Stimulated activated CD4-positive, alpha-beta T cell treated with anti-CD3 and anti-CD28 coated beads, Interleukin-12 subunit alpha, Interleukin-12 subunit beta, amount 100 ng/mL, for 24 hours (primary cell): ENCODE measurements around the gene SLC17A9.

Source experiments
- DNase-seq, 2 experiments: peaks; one replicate each; pipeline ENCODE4 v3.0.0-alpha.2; 2020; ENCODE audit warnings: low read depth in 2 of 2

Gene SLC17A9

GRCh38 chr20:62982124-62983075 is 29.9 kb downstream of the SLC17A9 start:
- DNase-seq: no peak

- no peak for DNase-seq
Observed at GRCh38 chr20:62983210-62983609, 30.7 kb downstream of the SLC17A9 start.

GRCh38 chr20:62984666-62985443 is 32.3 kb downstream of the SLC17A9 start:
- no peak for DNase-seq

- DNase-seq: no peak
Observed at GRCh38 chr20:62985444-62985778, 32.9 kb downstream of the SLC17A9 start.

GRCh38 chr20:62986257-62986800 is 33.8 kb downstream of the SLC17A9 start:
- no peak for DNase-seq

- no peak for DNase-seq
Observed at GRCh38 chr20:62987114-62987513, 34.6 kb downstream of the SLC17A9 start.

GRCh38 chr20:62989201-62989601 is 36.7 kb downstream of the SLC17A9 start:
- DNase-seq: no peak

GRCh38 chr20:62990306-62990825 is 37.9 kb downstream of the SLC17A9 start:
- no peak for DNase-seq

GRCh38 chr20:62991196-62991807 is 38.8 kb downstream of the SLC17A9 start:
- no peak for DNase-seq

- no peak for DNase-seq
Observed at GRCh38 chr20:62991863-62992262, 39.4 kb downstream of the SLC17A9 start.

- no peak for DNase-seq
Observed at GRCh38 chr20:62993856-62994494, 41.5 kb downstream of the SLC17A9 start.

GRCh38 chr20:62994869-62995281 is 42.4 kb downstream of the SLC17A9 start:
- no peak for DNase-seq

GRCh38 chr20:62995481-62995880 is 43.0 kb downstream of the SLC17A9 start:
- DNase-seq: no peak

- DNase-seq: no peak
Observed at GRCh38 chr20:62995898-62996595, 43.5 kb downstream of the SLC17A9 start.

GRCh38 chr20:62996596-62996982 is 44.1 kb downstream of the SLC17A9 start:
- no peak for DNase-seq

- DNase-seq: no peak
Observed at GRCh38 chr20:62997417-62998035, 45.0 kb downstream of the SLC17A9 start.

- no peak for DNase-seq
Observed at GRCh38 chr20:62998449-62998848, 45.9 kb downstream of the SLC17A9 start.

GRCh38 chr20:62999580-62999979 is 47.1 kb downstream of the SLC17A9 start:
- DNase-seq: no peak

- no peak for DNase-seq
Observed at GRCh38 chr20:63000036-63000435, 47.5 kb downstream of the SLC17A9 start.

GRCh38 chr20:63000958-63001357 is 48.4 kb downstream of the SLC17A9 start:
- DNase-seq: no peak
